Stimulated activated CD8-positive, alpha-beta memory T cell treated with anti-CD3 and anti-CD28 coated beads, Interleukin-7, amount 100 ng/mL, for 48 hours (primary cell): ENCODE results near the gene C5.
"Not testable (repeated sequence)": the region's sequence is repeated elsewhere in the genome, so short reads cannot be mapped to it uniquely, and the experiment has no call there.

Source experiments
- DNase-seq, 2 donors: peaks; one replicate each; pipeline ENCODE4 v3.0.0-alpha.2; 2020; ENCODE audit warnings: low read depth in 1 of 2; ENCODE audit errors: extremely low read depth in 1 of 2

Gene C5

GRCh38 chr9:121050128-121050988, at the start of gene C5:
Gene C5 (minus strand): TSS chr9:121050275. CDS start chr9:121050246, 29 bp downstream.
- no peak for DNase-seq

GRCh38 chr9:121098567-121099198, 48.6 kb upstream of the C5 start:
- DNase-seq: no peak

- DNase-seq: no peak
Observed at GRCh38 chr9:121095057-121095456, 45.0 kb upstream of the C5 start.

GRCh38 chr9:121090743-121091142, 40.7 kb upstream of the C5 start:
- DNase-seq: not testable (repeated sequence)

GRCh38 chr9:121088576-121088975, 38.5 kb upstream of the C5 start:
- DNase-seq: no peak

GRCh38 chr9:121085661-121086060, 35.6 kb upstream of the C5 start:
- DNase-seq: no peak

GRCh38 chr9:121082075-121082474, 32.0 kb upstream of the C5 start:
- no peak for DNase-seq

- no peak for DNase-seq
Observed at GRCh38 chr9:121075251-121076036, 25.4 kb upstream of the C5 start.

GRCh38 chr9:121074370-121075250, 24.5 kb upstream of the C5 start, which contains the start of gene CNTRL:
Gene CNTRL (plus strand): TSS chr9:121074955. CDS start chr9:121088327, 13,372 bp downstream.
- peak; percentile 87 to 93 for DNase-seq

GRCh38 chr9:121073038-121073437, 23.0 kb upstream of the C5 start:
- DNase-seq: no peak

- no peak for DNase-seq
Observed at GRCh38 chr9:121071756-121072421, 21.8 kb upstream of the C5 start.

GRCh38 chr9:121071370-121071755, 21.3 kb upstream of the C5 start:
- no peak for DNase-seq

- DNase-seq: no peak
Observed at GRCh38 chr9:121069396-121069795, 19.3 kb upstream of the C5 start.

- no peak for DNase-seq
Observed at GRCh38 chr9:121067640-121068039, 17.6 kb upstream of the C5 start.

- no peak for DNase-seq
Observed at GRCh38 chr9:121066850-121067249, 16.8 kb upstream of the C5 start.

GRCh38 chr9:121059998-121060636, 10.0 kb upstream of the C5 start:
- no peak for DNase-seq

- no peak for DNase-seq
Observed at GRCh38 chr9:121059513-121059912, 9.4 kb upstream of the C5 start.

- no peak for DNase-seq
Observed at GRCh38 chr9:121057821-121058220, 7.7 kb upstream of the C5 start.

GRCh38 chr9:121055642-121056143, 5.6 kb upstream of the C5 start:
- no peak for DNase-seq
